ENCODE measurements around the gene DPM2.

Gene DPM2

GRCh38 chr9:127968042-127968441 lies 30.4 kb upstream of the DPM2 start:
- H3K4me2 ChIP-seq (ENCODE audit: low read length), result peak overlapping the region; percentile 92
- peaks cover 100% of the 10 kb centered on the region for H3K79me2 ChIP-seq (ENCODE audit: control insufficient read depth, low read length)
- peaks cover 100% of the 10 kb centered on the region for H3K4me1 ChIP-seq (ENCODE audit: control insufficient read depth, low read length)
- no peaks in the 10 kb centered on the region for H3K27me3 ChIP-seq (ENCODE audit: control insufficient read depth, low read length)
- H4K20me1 ChIP-seq (ENCODE audit: control insufficient read depth, insufficient read depth, low read depth, low read length), result peaks cover 71% of the 10 kb centered on the region
- no peak overlapping the region for H3K27ac ChIP-seq (ENCODE audit: low read depth, low read length)
- H3K9me3 ChIP-seq (ENCODE audit: control insufficient read depth, insufficient read depth, low read length), result no peaks in the 10 kb centered on the region
- H3K9me2 ChIP-seq (replicated peaks; ENCODE audit: control insufficient read depth, low read length), result no peaks in the 10 kb centered on the region
- H3K36me3 ChIP-seq (ENCODE audit: control insufficient read depth, low read length), result peaks cover 74% of the 10 kb centered on the region
- H3K4me3 ChIP-seq (ENCODE audit: low read length), result no peak overlapping the region
- peaks cover 9% of the 10 kb centered on the region for H3F3A ChIP-seq (ENCODE audit: control insufficient read depth, insufficient read depth)
- no peak for TF ChIP-seq EZH2phosphoT487 (IDR thresholded peaks at IDR 0.05; ENCODE audit: borderline replicate concordance, low read length)
- TF ChIP-seq CTCF (IDR thresholded peaks at IDR 0.05; ENCODE audit: low read depth, low read length, poor library complexity, severe bottlenecking), result no peak

GRCh38 chr9:127967151-127967809 lies 29.6 kb upstream of the DPM2 start:
- Histone ChIP-seq H3F3A (ENCODE audit: control insufficient read depth, insufficient read depth) (peaks cover 5% of the 10 kb centered on the region), H3K4me2 (ENCODE audit: low read length) (peak overlapping the region; percentile 92), H3K4me3 (ENCODE audit: low read length) (peak overlapping the region; percentile 11; the same call in 1 of the 2 replicates), H3K9me3 (ENCODE audit: control insufficient read depth, insufficient read depth, low read length) (no peaks in the 10 kb centered on the region), H3K9me2 (replicated peaks; ENCODE audit: control insufficient read depth, low read length) (no peaks in the 10 kb centered on the region), H3K79me2 (ENCODE audit: control insufficient read depth, low read length) (peaks cover 100% of the 10 kb centered on the region), H3K27ac (ENCODE audit: low read depth, low read length) (no peak overlapping the region), H3K36me3 (ENCODE audit: control insufficient read depth, low read length) (peaks cover 74% of the 10 kb centered on the region), H4K20me1 (ENCODE audit: control insufficient read depth, insufficient read depth, low read depth, low read length) (peaks cover 67% of the 10 kb centered on the region), H3K4me1 (ENCODE audit: control insufficient read depth, low read length) (peaks cover 99% of the 10 kb centered on the region), H3K27me3 (ENCODE audit: control insufficient read depth, low read length) (no peaks in the 10 kb centered on the region)
- TF ChIP-seq CTCF (IDR thresholded peaks at IDR 0.05; ENCODE audit: low read depth, low read length, poor library complexity, severe bottlenecking) (no peak), EZH2phosphoT487 (IDR thresholded peaks at IDR 0.05; ENCODE audit: borderline replicate concordance, low read length) (no peak)

- peaks cover 100% of the 10 kb centered on the region for H3K79me2 ChIP-seq (ENCODE audit: control insufficient read depth, low read length)
- no peaks in the 10 kb centered on the region for H3K27me3 ChIP-seq (ENCODE audit: control insufficient read depth, low read length)
- no peak for TF ChIP-seq CTCF (IDR thresholded peaks at IDR 0.05; ENCODE audit: low read depth, low read length, poor library complexity, severe bottlenecking)
- TF ChIP-seq EZH2phosphoT487 (IDR thresholded peaks at IDR 0.05; ENCODE audit: borderline replicate concordance, low read length), result no peak
- 0 out of 2 replicates have a peak overlapping the region, but pooled peaks have one; percentile 9 for H3K27ac ChIP-seq (ENCODE audit: low read depth, low read length)
- peak overlapping the region; percentile 92 for H3K4me2 ChIP-seq (ENCODE audit: low read length)
- H4K20me1 ChIP-seq (ENCODE audit: control insufficient read depth, insufficient read depth, low read depth, low read length), result peaks cover 67% of the 10 kb centered on the region
- no peaks in the 10 kb centered on the region for H3K9me2 ChIP-seq (replicated peaks; ENCODE audit: control insufficient read depth, low read length)
- peaks cover 2% of the 10 kb centered on the region for H3F3A ChIP-seq (ENCODE audit: control insufficient read depth, insufficient read depth)
- peak overlapping the region; percentile 11; the same call in 1 of the 2 replicates for H3K4me3 ChIP-seq (ENCODE audit: low read length)
- peaks cover 97% of the 10 kb centered on the region for H3K4me1 ChIP-seq (ENCODE audit: control insufficient read depth, low read length)
- H3K9me3 ChIP-seq (ENCODE audit: control insufficient read depth, insufficient read depth, low read length), result no peaks in the 10 kb centered on the region
- H3K36me3 ChIP-seq (ENCODE audit: control insufficient read depth, low read length), result peaks cover 74% of the 10 kb centered on the region
Observed at GRCh38 chr9:127966416-127967150, 28.9 kb upstream of the DPM2 start.

All from DOHH2 (cell line).